Measurements from ENCODE around the gene URB2. TPM values are rescaled to one million over a fixed set of nuclear protein-coding genes. Genes with fewer than 3 reads are reported as not detected.
"Not testable (repeated sequence)": the region's sequence is repeated elsewhere in the genome, so short reads cannot be mapped to it uniquely, and the experiment has no call there.

Gene URB2
- total RNA-seq, 1 donor, result 10.2 TPM

GRCh38 chr1:229613938-229614337 lies 12.1 kb upstream of the URB2 start:
- DNase-seq (ENCODE audit: low read depth in 2 of 3, low spot score in 2 of 3), result no peak

- no peak for DNase-seq (ENCODE audit: low read depth in 2 of 3, low spot score in 2 of 3)
Observed at GRCh38 chr1:229614701-229615100, 11.3 kb upstream of the URB2 start.

GRCh38 chr1:229617351-229618100 lies 8.5 kb upstream of the URB2 start:
- DNase-seq (ENCODE audit: low read depth in 2 of 3, low spot score in 2 of 3), result no peak

- no peak for DNase-seq (ENCODE audit: low read depth in 2 of 3, low spot score in 2 of 3)
Observed at GRCh38 chr1:229619002-229619401, 7.0 kb upstream of the URB2 start.

GRCh38 chr1:229619614-229620013 lies 6.4 kb upstream of the URB2 start:
- DNase-seq (ENCODE audit: low read depth in 2 of 3, low spot score in 2 of 3), result no peak

GRCh38 chr1:229620876-229621275 lies 5.2 kb upstream of the URB2 start:
- DNase-seq (ENCODE audit: low read depth in 2 of 3, low spot score in 2 of 3), result no peak

GRCh38 chr1:229621663-229622062 lies 4.4 kb upstream of the URB2 start:
- DNase-seq (ENCODE audit: low read depth in 2 of 3, low spot score in 2 of 3), result no peak

GRCh38 chr1:229622641-229623120 lies 3.4 kb upstream of the URB2 start:
- not testable (repeated sequence) for DNase-seq (ENCODE audit: low read depth in 2 of 3, low spot score in 2 of 3)

GRCh38 chr1:229623225-229623624 lies 2.8 kb upstream of the URB2 start:
- DNase-seq (ENCODE audit: low read depth in 2 of 3, low spot score in 2 of 3), result no peak

GRCh38 chr1:229623838-229624237 lies 2.2 kb upstream of the URB2 start:
- DNase-seq (ENCODE audit: low read depth in 2 of 3, low spot score in 2 of 3), result no peak

- DNase-seq (ENCODE audit: low read depth in 2 of 3, low spot score in 2 of 3), result no peak
Observed at GRCh38 chr1:229624521-229625070, 1.5 kb upstream of the URB2 start.

GRCh38 chr1:229625071-229625914 lies 754 bp upstream of the URB2 start:
- DNase-seq (ENCODE audit: low read depth in 2 of 3, low spot score in 2 of 3), result peak; percentile 16 to 29 (median 28)

- no peak for DNase-seq (ENCODE audit: low read depth in 2 of 3, low spot score in 2 of 3)
Observed at GRCh38 chr1:229627003-229627402, 956 bp downstream of the URB2 start.

- no peak for DNase-seq (ENCODE audit: low read depth in 2 of 3, low spot score in 2 of 3)
Observed at GRCh38 chr1:229629261-229629660, 3.2 kb downstream of the URB2 start.

- no peak for DNase-seq (ENCODE audit: low read depth in 2 of 3, low spot score in 2 of 3)
Observed at GRCh38 chr1:229631148-229631547, 5.1 kb downstream of the URB2 start.

GRCh38 chr1:229631966-229632365 lies 5.9 kb downstream of the URB2 start:
- no peak for DNase-seq (ENCODE audit: low read depth in 2 of 3, low spot score in 2 of 3)

GRCh38 chr1:229636042-229636441 lies 10.0 kb downstream of the URB2 start:
- no peak for DNase-seq (ENCODE audit: low read depth in 2 of 3, low spot score in 2 of 3)

GRCh38 chr1:229637746-229638145 lies 11.7 kb downstream of the URB2 start:
- DNase-seq (ENCODE audit: low read depth in 2 of 3, low spot score in 2 of 3), result no peak

GRCh38 chr1:229640455-229640854 lies 14.4 kb downstream of the URB2 start:
- DNase-seq (ENCODE audit: low read depth in 2 of 3, low spot score in 2 of 3), result no peak

- no peak for DNase-seq (ENCODE audit: low read depth in 2 of 3, low spot score in 2 of 3)
Observed at GRCh38 chr1:229641306-229641705, 15.3 kb downstream of the URB2 start.

- DNase-seq (ENCODE audit: low read depth in 2 of 3, low spot score in 2 of 3), result no peak
Observed at GRCh38 chr1:229642376-229642775, 16.3 kb downstream of the URB2 start.

- no peak for DNase-seq (ENCODE audit: low read depth in 2 of 3, low spot score in 2 of 3)
Observed at GRCh38 chr1:229642970-229643369, 16.9 kb downstream of the URB2 start.

Measured in hematopoietic multipotent progenitor cell (in vitro differentiated cells).